NCI-H128 (cell line): ENCODE results near the gene RPLP1.

Experiments used
- DNase-seq: peaks from one replicate; lab custom pipeline; 2025; ENCODE audit not compliant: unreplicated experiment; lab: John Stamatoyannopoulos, UW

Gene RPLP1

GRCh38 chr15:69452692-69453521 lies at the start of gene RPLP1:
Gene RPLP1, plus strand, starts transcription at chr15:69452818. Its CDS starts 131 bp downstream, at chr15:69452949.
- DNase-seq, result peak; percentile 85

- no peak for DNase-seq
These were observed 49.0 kb upstream of the RPLP1 start for GRCh38 chr15:69403594-69403993.

DNA sequence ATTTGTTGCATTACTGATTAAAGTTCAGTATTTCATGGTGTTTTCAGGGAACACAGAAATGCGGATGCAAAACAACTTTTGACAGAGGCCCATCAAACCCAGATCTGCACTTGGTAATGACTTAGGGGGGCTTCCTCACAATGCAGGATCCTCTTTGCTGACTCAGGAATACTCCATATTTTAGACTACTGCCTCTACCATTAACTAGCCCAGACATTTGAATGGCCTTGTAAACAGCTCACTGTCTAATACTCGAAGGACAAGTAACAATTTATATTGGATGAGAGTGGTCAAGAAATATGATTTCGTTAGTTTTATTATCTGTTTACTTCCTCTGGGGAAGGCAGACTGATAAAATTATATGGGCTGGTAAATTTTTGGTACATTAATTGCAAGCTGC lies 47.5 kb upstream of the RPLP1 start:
- no peak for DNase-seq

- no peak for DNase-seq
These were observed 44.8 kb upstream of the RPLP1 start for GRCh38 chr15:69407719-69408400.

GRCh38 chr15:69408841-69409240 lies 43.8 kb upstream of the RPLP1 start:
- DNase-seq, result no peak

DNA sequence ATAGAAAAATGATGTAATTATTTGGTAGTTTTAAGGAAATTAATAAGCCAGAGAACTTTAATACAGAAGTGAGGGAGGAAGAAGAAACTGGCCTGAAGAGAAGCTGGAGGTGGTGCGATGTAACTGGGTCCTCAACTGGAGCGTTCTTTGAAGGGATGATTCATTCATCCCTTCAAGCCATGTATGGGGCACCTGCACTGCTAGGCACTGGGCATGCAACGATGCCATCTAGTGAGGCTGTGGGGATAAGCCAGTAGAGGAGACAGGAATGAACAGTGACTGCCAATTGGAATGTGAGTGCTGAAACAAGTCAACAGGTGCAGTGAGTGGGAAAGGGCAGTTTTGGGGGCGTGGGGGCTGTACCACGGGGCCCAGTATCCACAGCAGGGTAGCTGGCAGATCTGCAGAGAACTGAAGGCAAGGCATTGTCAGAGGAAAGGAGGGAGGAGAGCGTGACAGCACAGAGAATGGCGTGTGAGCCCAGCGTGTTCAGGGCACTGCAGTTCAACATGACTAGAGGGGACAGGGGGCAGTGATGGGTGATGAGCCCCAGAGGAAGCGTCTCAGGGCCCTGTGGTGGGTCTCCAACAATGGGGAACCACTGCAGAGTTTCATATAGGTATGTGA lies 42.3 kb upstream of the RPLP1 start:
- no peak for DNase-seq

GRCh38 chr15:69412274-69412673 lies 40.3 kb upstream of the RPLP1 start:
- DNase-seq, result no peak

- no peak for DNase-seq
These were observed 39.9 kb upstream of the RPLP1 start for GRCh38 chr15:69412701-69413100.

GRCh38 chr15:69413822-69414700 lies 38.6 kb upstream of the RPLP1 start, which contains the start of gene KIF23:
Gene KIF23, plus strand, starts transcription at chr15:69414349. Its CDS starts 117 bp downstream, at chr15:69414466.
- peak; percentile 63 for DNase-seq

DNA sequence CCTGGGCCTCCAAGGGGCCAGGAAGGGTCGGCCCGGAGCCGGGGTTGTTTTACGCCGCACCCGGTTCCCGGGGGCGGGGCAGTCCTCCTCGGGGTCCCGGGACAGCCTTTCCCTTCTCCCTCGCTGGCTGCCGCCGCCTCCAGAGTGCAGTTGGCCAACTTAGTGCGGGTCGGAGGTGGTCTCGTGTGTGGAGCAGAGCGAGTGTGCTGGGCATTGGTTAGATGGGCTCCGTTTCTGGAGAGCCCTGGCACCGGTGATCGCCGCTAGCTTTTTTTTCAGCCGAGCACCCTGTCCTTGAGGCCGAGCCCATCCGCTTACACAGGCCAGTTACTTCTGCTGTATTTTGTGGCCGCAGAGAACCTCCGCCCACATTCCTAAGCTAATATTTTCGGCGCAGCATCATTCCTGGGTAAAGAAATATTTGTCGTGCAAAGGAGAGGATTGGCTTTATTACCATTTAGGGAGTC lies 37.9 kb upstream of the RPLP1 start:
- no peak for DNase-seq

DNA sequence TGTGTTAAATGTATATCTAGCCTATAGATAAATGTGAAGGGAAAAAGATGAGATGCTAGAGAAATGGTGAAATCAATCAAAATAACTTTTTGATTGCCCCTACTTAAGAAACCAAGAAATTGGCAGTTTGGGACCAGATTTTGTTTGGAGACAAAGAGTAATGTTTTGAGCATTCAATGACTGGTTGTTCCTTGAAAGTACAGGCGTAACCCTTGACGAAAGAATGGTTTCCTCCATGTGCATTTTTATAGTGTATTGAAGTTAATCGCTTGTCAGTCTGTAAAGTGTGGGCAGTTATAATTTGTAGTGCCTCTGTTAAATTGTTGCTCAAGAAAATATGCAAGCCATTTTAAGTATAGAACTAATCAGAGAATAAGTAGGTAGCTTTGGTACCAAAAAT lies 37.2 kb upstream of the RPLP1 start:
- DNase-seq, result no peak

- no peak for DNase-seq
These were observed 35.0 kb upstream of the RPLP1 start for GRCh38 chr15:69417581-69417980.

DNA sequence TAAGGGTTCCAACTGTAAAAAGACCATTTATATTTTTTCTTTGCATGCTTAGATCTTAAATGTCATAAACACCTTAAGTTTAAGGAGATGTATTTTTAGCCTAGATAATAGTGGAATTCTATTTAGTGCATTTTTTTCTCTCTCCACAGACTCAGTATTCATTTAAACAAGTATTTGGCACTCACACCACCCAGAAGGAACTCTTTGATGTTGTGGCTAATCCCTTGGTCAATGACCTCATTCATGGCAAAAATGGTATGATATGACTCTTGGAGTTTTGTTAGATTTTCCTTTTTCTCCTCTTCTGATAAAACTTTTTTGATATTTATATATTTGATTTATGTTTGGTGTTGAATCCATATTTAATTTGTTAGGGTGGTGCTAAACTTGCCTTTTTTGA lies 31.1 kb upstream of the RPLP1 start:
- DNase-seq, result no peak

GRCh38 chr15:69422336-69422895 lies 30.2 kb upstream of the RPLP1 start:
- DNase-seq, result no peak

- DNase-seq, result no peak
These were observed 28.6 kb upstream of the RPLP1 start for GRCh38 chr15:69424001-69424400.

DNA sequence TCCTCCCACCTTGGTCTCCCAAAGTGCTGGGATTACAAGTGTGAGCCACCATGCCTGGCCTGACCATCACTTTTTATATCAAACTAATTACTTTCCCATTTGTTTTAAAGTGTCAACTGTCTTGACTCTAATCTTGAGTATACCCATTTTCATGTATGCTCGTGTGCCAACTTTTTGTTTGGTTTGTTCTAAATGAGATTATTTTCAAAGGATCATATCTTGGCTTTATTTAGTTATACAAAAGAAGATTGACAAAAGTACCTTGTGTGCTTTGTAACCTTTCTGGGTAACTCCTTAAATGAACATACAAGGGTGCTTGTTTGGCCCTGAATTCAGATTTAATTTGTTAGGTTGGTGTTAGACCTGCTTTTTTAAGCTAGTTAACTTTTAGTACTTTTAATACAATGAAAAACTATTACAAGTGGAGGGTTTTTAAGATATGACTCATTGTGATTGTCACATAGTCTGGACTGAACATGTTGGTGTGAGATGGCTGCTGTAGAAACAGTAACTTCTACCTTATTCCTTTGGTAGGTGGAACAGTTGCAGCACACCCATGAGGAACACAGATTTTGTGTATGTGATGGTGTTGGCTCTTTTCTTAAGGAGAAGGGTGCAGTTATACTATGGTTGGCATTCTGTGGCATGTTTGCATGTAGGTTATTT lies 27.7 kb upstream of the RPLP1 start:
- no peak for DNase-seq

GRCh38 chr15:69433831-69434230 lies 18.8 kb upstream of the RPLP1 start:
- DNase-seq, result no peak

DNA sequence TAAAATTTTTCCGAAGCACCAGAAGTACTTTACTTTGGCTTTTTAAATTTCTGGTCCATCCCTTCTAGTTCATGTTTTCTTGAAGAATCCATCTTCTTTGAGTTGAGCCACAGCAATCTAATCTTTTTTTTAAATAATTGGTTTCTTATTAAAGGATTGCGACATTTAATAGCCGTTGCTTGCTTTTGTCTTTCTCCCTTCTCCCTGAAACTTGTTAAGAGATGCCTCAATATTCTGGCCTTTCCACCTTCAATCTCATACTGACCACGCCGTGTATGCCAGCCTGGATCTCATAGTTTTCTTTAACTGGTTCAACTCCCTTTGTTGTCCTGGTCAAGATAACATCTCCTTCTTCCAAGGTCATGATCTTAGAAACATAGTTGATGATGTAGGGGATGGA lies 18.4 kb upstream of the RPLP1 start:
- no peak for DNase-seq

- DNase-seq, result no peak
These were observed 17.9 kb upstream of the RPLP1 start for GRCh38 chr15:69434679-69435078.

DNA sequence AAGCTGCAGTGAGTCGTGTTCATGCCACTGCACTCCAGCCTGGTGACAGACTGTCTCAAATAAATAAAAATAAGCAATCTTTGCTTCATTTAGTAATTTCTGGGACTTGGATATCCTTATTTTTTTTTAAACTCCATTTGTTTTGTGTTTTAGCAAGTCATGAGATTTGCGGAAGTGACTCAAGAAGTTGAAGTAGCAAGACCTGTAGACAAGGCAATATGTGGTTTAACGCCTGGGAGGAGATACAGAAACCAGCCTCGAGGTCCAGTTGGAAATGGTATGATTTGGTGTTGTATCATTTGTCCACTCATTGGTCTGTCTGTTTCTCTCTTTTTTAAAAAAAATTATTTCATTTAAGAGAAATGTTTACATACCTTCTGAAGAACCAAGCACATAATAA lies 16.6 kb upstream of the RPLP1 start:
- no peak for DNase-seq
